HepG2 (cell line): ENCODE data around the gene NPY.

ENCODE experiments used
- GTF2F1 ChIP-seq: fragments of 150-350 bp; IDR thresholded peaks from 2 replicates; pipeline ENCODE4 v1.6.1; 2014; ENCODE audit warnings: low read length
- MLLT10 ChIP-seq: sonication (generic); formaldehyde crosslinking; IDR thresholded peaks from 2 replicates; pipeline ENCODE4 v1.4.0; 2020; ENCODE audit warnings: missing genetic modification reagents
- MYNN ChIP-seq: sonication (generic); formaldehyde crosslinking; IDR thresholded peaks from 2 replicates; pipeline ENCODE4 v1.4.0; 2020; ENCODE audit warnings: mild to moderate bottlenecking, low read depth, missing genetic modification reagents
- NFRKB ChIP-seq: fragments of 450-650 bp; IDR thresholded peaks from 2 replicates; pipeline ENCODE4 v1.6.1; 2017
- RFX5 ChIP-seq: IDR thresholded peaks from 2 replicates; pipeline ENCODE4 v1.6.1; 2011; ENCODE audit warnings: low read depth, low read length, improper control_type of control experiment
- SSRP1 ChIP-seq: IDR thresholded peaks from 2 replicates; pipeline ENCODE4 v1.6.1; 2016; ENCODE audit warnings: control low read depth
- TBX3 ChIP-seq: fragments of 450-650 bp; IDR thresholded peaks from 2 replicates; pipeline ENCODE4 v1.6.1; 2017; ENCODE audit warnings: antibody characterized with exemption, mild to moderate bottlenecking, inconsistent platforms, borderline replicate concordance
- TCF7 ChIP-seq: sonication (generic); IDR thresholded peaks from 2 replicates; pipeline ENCODE4 v1.6.1; 2016; ENCODE audit warnings: antibody characterized with exemption, low read depth
- ZFP36L2 ChIP-seq: sonication (generic); formaldehyde crosslinking; IDR thresholded peaks from 2 replicates; pipeline ENCODE4 v1.4.0; 2020; ENCODE audit warnings: missing genetic modification reagents
- TF ChIP-seq, protein P1 (sequence below): sonication (generic); formaldehyde crosslinking; IDR thresholded peaks from 2 replicates; pipeline ENCODE4 v1.4.0; 2020; ENCODE audit warnings: missing genetic modification reagents
- TF ChIP-seq, protein P2 (sequence below): sonication (generic); formaldehyde crosslinking; IDR thresholded peaks from 2 replicates; pipeline ENCODE4 v1.4.0; 2020; ENCODE audit warnings: low read depth, mild to moderate bottlenecking, missing genetic modification reagents

DNA sequence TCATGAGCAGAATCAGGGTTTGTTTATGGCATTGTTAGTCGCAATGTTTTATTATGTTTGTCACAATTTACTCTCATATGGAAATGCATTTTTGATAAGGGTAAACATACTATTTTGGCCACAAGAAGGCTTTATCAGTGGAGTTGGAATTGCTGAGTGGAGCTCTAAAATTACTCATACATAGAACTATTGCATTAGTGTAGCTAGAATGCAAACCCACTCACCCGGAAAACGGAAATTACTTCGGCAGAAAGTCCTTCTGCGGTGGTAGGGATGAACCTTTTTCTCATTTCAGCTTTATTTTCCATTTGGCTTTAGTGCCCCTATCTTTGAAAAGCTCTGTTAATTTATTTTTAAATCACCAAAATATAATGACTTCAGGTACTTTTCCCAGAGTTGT is 42.8 kb upstream of the NPY start:
- TF ChIP-seq GTF2F1 (no peak), MYNN (CRISPR knock-in tag) (no peak), RFX5 (no peak), NFRKB (no peak), MLLT10 (CRISPR knock-in tag) (no peak), SSRP1 (CRISPR knock-in tag) (no peak), TCF7 (no peak), ZFP36L2 (no peak), TBX3 (no peak)
- TF ChIP-seq, protein P1, sequence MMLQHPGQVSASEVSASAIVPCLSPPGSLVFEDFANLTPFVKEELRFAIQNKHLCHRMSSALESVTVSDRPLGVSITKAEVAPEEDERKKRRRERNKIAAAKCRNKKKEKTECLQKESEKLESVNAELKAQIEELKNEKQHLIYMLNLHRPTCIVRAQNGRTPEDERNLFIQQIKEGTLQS (CRISPR knock-in tag): no peak
- TF ChIP-seq, protein P2, sequence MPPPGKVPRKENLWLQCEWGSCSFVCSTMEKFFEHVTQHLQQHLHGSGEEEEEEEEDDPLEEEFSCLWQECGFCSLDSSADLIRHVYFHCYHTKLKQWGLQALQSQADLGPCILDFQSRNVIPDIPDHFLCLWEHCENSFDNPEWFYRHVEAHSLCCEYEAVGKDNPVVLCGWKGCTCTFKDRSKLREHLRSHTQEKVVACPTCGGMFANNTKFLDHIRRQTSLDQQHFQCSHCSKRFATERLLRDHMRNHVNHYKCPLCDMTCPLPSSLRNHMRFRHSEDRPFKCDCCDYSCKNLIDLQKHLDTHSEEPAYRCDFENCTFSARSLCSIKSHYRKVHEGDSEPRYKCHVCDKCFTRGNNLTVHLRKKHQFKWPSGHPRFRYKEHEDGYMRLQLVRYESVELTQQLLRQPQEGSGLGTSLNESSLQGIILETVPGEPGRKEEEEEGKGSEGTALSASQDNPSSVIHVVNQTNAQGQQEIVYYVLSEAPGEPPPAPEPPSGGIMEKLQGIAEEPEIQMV: no peak
